Mammary microvascular endothelial cell (primary cell): ENCODE measurements around the gene MSH4. TPM values are rescaled to one million over a fixed set of nuclear protein-coding genes. Genes with fewer than 3 reads are reported as not detected.

Source experiments
- total RNA-seq: library from RNA; depleted of rRNA; stranded (reverse); fragments of >200 nt; gene quantifications from 2 replicates; pipeline ENCODE4 v1.2.3, GENCODE V29; 2015

Gene MSH4
- total RNA-seq = 0.05 and 0.13 TPM in 2 replicates

DNA sequence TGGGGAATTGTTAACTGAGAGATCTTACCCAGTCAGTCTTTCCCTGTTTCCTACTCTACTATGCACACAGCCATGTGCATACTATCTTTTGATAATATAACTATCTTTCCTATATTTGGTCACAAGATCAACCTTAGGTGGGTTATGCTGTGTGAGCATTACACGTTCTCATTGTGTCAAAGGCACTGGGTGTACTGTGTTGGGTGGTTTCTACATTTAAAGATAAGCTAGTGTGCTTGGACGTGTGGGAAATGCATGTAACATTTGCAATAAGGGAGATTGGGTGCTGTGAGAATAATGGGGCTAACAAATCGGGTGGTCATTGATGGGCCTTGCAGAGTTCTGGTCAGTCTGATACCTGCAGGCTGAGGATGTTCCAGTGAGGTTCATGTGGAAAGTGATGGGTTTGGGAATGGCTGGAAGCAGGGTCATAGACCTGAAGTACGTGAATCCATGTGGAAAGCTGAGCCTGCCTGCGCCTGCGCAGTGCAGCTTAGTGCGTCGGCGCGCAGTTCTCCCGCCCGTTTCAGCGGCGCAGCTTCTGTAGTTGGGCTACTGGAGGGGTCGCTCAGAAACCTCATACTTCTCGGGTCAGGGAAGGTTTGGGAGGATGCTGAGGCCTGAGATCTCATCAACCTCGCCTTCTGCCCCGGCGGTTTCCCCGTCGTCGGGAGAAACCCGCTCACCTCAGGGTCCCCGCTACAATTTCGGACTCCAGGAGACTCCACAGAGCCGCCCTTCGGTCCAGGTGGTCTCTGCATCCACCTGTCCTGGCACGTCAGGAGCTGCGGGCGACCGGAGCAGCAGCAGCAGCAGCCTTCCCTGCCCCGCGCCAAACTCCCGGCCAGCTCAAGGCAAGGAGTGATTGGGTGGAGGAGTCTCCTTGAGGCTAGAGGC is at the start of gene MSH4:
Gene MSH4 (plus strand): TSS at position 507 of the 897 bp plus-strand sequence. CDS start 104 bp downstream, at position 611.

GRCh38 chr1:75785983-75786853 is 10.5 kb upstream of the MSH4 start, which contains the start of gene RABGGTB:
Gene RABGGTB (plus strand): TSS chr1:75786256. CDS start chr1:75786272, 16 bp downstream.

GRCh38 chr1:75932304-75932703 is 135.6 kb downstream of the MSH4 start, which contains the start of gene ASB17:
Gene ASB17 (minus strand): TSS chr1:75932404. CDS start chr1:75932291, 113 bp downstream.

Other genes starting within 250 kb of the MSH4 start
- 0.44 and 0.47 TPM in 2 replicates for gene SLC44A5, start 185.8 kb upstream of the MSH4 start, total RNA-seq
- 21.4 and 30.1 TPM in 2 replicates for gene ACADM, start 72.2 kb upstream of the MSH4 start, total RNA-seq
- gene RABGGTB, start 10.6 kb upstream of the MSH4 start, total RNA-seq = 49.8 and 58.4 TPM in 2 replicates
- gene ASB17, start 135.5 kb downstream of the MSH4 start, total RNA-seq = not detected in 2 replicates